HepG2 (cell line): ENCODE results near the gene PTPRD.

Experiments
- AGO2 ChIP-seq: fragments of 200-400 bp; formaldehyde crosslinking; optimal IDR thresholded peaks from 2 replicates; pipeline ENCODE3; 2017; ENCODE audit warnings: mild to moderate bottlenecking, low read depth, low read length, moderate library complexity
- BRCA1 ChIP-seq: sonication (generic); formaldehyde crosslinking; IDR thresholded peaks from 2 replicates; pipeline ENCODE4 v1.4.0; 2020; ENCODE audit warnings: missing genetic modification reagents
- CBX5 ChIP-seq: sonication (generic); formaldehyde crosslinking; IDR thresholded peaks from 2 replicates; pipeline ENCODE4 v1.4.0; 2020; ENCODE audit warnings: missing genetic modification reagents, borderline replicate concordance
- EP300 ChIP-seq, 3 experiments: sonication (generic) in 1 of 3; formaldehyde crosslinking in 1 of 3; IDR thresholded peaks; 2 replicates each; pipeline versions ENCODE4 v1.5.1 to v1.6.1; 2011 to 2020; ENCODE audit warnings: low read depth in 2 of 3, low read length in 2 of 3, borderline replicate concordance in 1 of 3, improper control_type of control experiment in 1 of 3, mild to moderate bottlenecking in 1 of 3, missing genetic modification reagents in 1 of 3, moderate library complexity in 1 of 3
- JUNB ChIP-seq: sonication (generic); formaldehyde crosslinking; IDR thresholded peaks from 2 replicates; pipeline ENCODE4 v1.8.0; 2022; ENCODE audit warnings: missing genetic modification reagents, mild to moderate bottlenecking, borderline replicate concordance
- KAT2B ChIP-seq: fragments of 150-350 bp; IDR thresholded peaks from 2 replicates; pipeline ENCODE4 v1.6.1; 2014; ENCODE audit warnings: low read depth, low read length, borderline replicate concordance
- NFRKB ChIP-seq: fragments of 450-650 bp; IDR thresholded peaks from 2 replicates; pipeline ENCODE4 v1.6.1; 2017
- PBX3 ChIP-seq: sonication (generic); formaldehyde crosslinking; IDR thresholded peaks from 2 replicates; pipeline ENCODE4 v1.8.1; 2023; ENCODE audit warnings: missing genetic modification reagents, inconsistent platforms, borderline replicate concordance
- POLR2AphosphoS5 ChIP-seq: IDR thresholded peaks from 2 replicates; pipeline ENCODE4 v1.6.1; 2012; ENCODE audit warnings: low read depth, low read length
- PRDM10 ChIP-seq: sonication (generic); formaldehyde crosslinking; IDR thresholded peaks from 2 replicates; pipeline ENCODE4 v1.4.0; 2020; ENCODE audit warnings: low read depth, missing genetic modification reagents
- ZGPAT ChIP-seq: IDR thresholded peaks from 2 replicates; pipeline ENCODE4 v1.6.1; 2016; ENCODE audit warnings: mild to moderate bottlenecking

GRCh38 chr9:8349901-8350300 is 2262.9 kb downstream of the PTPRD start:
- TF ChIP-seq PRDM10 (CRISPR knock-in tag) (no peak), JUNB (CRISPR knock-in tag) (no peak), EP300 (IDR thresholded peaks at IDR 0.05; ENCODE audit: low read depth in 2 of 2, low read length in 2 of 2) (no peak), EP300 (CRISPR knock-in tag; IDR thresholded peaks at IDR 0.05; ENCODE audit: borderline replicate concordance) (no peak), AGO2 (no peak), POLR2AphosphoS5 (no peak), BRCA1 (CRISPR knock-in tag) (no peak), ZGPAT (CRISPR knock-in tag) (no peak), KAT2B (no peak), PBX3 (CRISPR knock-in tag) (no peak), CBX5 (CRISPR knock-in tag) (no peak), NFRKB (no peak)
